NCI-H2196 (cell line): ENCODE measurements around the gene CD226.
"Not testable (repeated sequence)": the region's sequence is repeated elsewhere in the genome, so short reads cannot be mapped to it uniquely, and the experiment has no call there.

ENCODE experiments used
- DNase-seq: peaks from one replicate; lab custom pipeline; 2025; ENCODE audit not compliant: unreplicated experiment; lab: John Stamatoyannopoulos, UW

CD226 gene

GRCh38 chr18:69956665-69957620, 9.3 kb upstream of the CD226 start:
- DNase-seq = no peak

GRCh38 chr18:69956057-69956456, 8.4 kb upstream of the CD226 start:
- DNase-seq = no peak

- no peak for DNase-seq
Measured at GRCh38 chr18:69954719-69955480, 7.2 kb upstream of the CD226 start.

GRCh38 chr18:69953191-69953590, 5.5 kb upstream of the CD226 start:
- no peak for DNase-seq

- no peak for DNase-seq
Measured at GRCh38 chr18:69951182-69951581, 3.5 kb upstream of the CD226 start.

GRCh38 chr18:69949538-69949936, 1.9 kb upstream of the CD226 start:
- no peak for DNase-seq

GRCh38 chr18:69948919-69949537, 1.4 kb upstream of the CD226 start:
- no peak for DNase-seq

GRCh38 chr18:69948256-69948655, 583 bp upstream of the CD226 start:
- DNase-seq = no peak

- DNase-seq = no peak
Measured at GRCh38 chr18:69946608-69947155, 991 bp downstream of the CD226 start.

- DNase-seq = no peak
Measured at GRCh38 chr18:69945220-69946114, 2.2 kb downstream of the CD226 start.

GRCh38 chr18:69944436-69944835, 3.2 kb downstream of the CD226 start:
- DNase-seq = no peak

- no peak for DNase-seq
Measured at GRCh38 chr18:69943021-69943420, 4.7 kb downstream of the CD226 start.

GRCh38 chr18:69941183-69941582, 6.5 kb downstream of the CD226 start:
- no peak for DNase-seq

GRCh38 chr18:69939812-69940211, 7.9 kb downstream of the CD226 start:
- not testable (repeated sequence) for DNase-seq

- no peak for DNase-seq
Measured at GRCh38 chr18:69936191-69936558, 11.5 kb downstream of the CD226 start.

GRCh38 chr18:69935319-69936190, 12.1 kb downstream of the CD226 start:
- DNase-seq = no peak

GRCh38 chr18:69934601-69935265, 12.9 kb downstream of the CD226 start:
- DNase-seq = no peak

GRCh38 chr18:69929041-69929774, 18.5 kb downstream of the CD226 start:
- no peak for DNase-seq
